GM11168 (cell line): ENCODE results near the gene CXorf65.

Experiments used
- in situ Hi-C: fragments of 300-500 bp; cut with MboI; formaldehyde crosslinking; loops from one replicate; pipeline ENCODE4 v1.12.0; 2022; ENCODE audit warnings: low sequenced_read_pairs; ENCODE audit not compliant: unreplicated experiment

CXorf65 gene

GRCh38 chrX:71068044-71068918 lies 38.3 kb downstream of the CXorf65 start, which contains the start of gene SNX12:
SNX12 (minus strand) TSS chrX:71068334; CDS start chrX:71068306, 28 bp downstream.
- in situ Hi-C loops, result no loop called here

GRCh38 chrX:71067712-71068043 lies 38.9 kb downstream of the CXorf65 start:
- in situ Hi-C loops, result no loop called here

- in situ Hi-C loops, result no loop called here
Measured at GRCh38 chrX:71067089-71067488, 39.5 kb downstream of the CXorf65 start.

- in situ Hi-C loops, result no loop called here
Measured at GRCh38 chrX:71060127-71060526, 46.4 kb downstream of the CXorf65 start.

GRCh38 chrX:71057848-71058530 lies 48.6 kb downstream of the CXorf65 start:
- in situ Hi-C loops, result no loop called here

GRCh38 chrX:71056867-71057266 lies 49.7 kb downstream of the CXorf65 start:
- in situ Hi-C loops, result no loop called here
